Measurements from ENCODE around the gene MICAL2.

The MICAL2 gene

GRCh38 chr11:12066799-12067508 lies 43.4 kb upstream of the MICAL2 start (continued):
- TF ChIP-seq ZNF266 (tag by site-specific recombination; IDR thresholded peaks at IDR 0.05; ENCODE audit: low read depth) = no peak
- TF ChIP-seq ZNF658 (tag by site-specific recombination; IDR thresholded peaks at IDR 0.05) = no peak
- no peak for TF ChIP-seq ZNF2 (tag by site-specific recombination; IDR thresholded peaks at IDR 0.05)
- TF ChIP-seq ZNF311 (tag by site-specific recombination; IDR thresholded peaks at IDR 0.05; ENCODE audit: borderline replicate concordance) = no peak
- TF ChIP-seq, protein P1, sequence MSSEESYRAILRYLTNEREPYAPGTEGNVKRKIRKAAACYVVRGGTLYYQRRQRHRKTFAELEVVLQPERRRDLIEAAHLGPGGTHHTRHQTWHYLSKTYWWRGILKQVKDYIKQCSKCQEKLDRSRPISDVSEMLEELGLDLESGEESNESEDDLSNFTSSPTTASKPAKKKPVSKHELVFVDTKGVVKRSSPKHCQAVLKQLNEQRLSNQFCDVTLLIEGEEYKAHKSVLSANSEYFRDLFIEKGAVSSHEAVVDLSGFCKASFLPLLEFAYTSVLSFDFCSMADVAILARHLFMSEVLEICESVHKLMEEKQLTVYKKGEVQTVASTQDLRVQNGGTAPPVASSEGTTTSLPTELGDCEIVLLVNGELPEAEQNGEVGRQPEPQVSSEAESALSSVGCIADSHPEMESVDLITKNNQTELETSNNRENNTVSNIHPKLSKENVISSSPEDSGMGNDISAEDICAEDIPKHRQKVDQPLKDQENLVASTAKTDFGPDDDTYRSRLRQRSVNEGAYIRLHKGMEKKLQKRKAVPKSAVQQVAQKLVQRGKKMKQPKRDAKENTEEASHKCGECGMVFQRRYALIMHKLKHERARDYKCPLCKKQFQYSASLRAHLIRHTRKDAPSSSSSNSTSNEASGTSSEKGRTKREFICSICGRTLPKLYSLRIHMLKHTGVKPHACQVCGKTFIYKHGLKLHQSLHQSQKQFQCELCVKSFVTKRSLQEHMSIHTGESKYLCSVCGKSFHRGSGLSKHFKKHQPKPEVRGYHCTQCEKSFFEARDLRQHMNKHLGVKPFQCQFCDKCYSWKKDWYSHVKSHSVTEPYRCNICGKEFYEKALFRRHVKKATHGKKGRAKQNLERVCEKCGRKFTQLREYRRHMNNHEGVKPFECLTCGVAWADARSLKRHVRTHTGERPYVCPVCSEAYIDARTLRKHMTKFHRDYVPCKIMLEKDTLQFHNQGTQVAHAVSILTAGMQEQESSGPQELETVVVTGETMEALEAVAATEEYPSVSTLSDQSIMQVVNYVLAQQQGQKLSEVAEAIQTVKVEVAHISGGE (tag by site-specific recombination; conservative IDR thresholded peaks at IDR 0.05; ENCODE audit: low read depth) = no peak
- TF ChIP-seq ZNF768 (tag by site-specific recombination; IDR thresholded peaks at IDR 0.05) = no peak
- TF ChIP-seq BCL11A (tag by site-specific recombination; IDR thresholded peaks at IDR 0.05; ENCODE audit: low read depth) = no peak
- no peak for TF ChIP-seq ZBTB7A (tag by site-specific recombination; IDR thresholded peaks at IDR 0.05; ENCODE audit: low read depth)
- TF ChIP-seq SALL2 (tag by site-specific recombination; IDR thresholded peaks at IDR 0.05; ENCODE audit: borderline replicate concordance) = no peak
- no peak for TF ChIP-seq ZNF621 (tag by site-specific recombination; IDR thresholded peaks at IDR 0.05)
- TF ChIP-seq PRDM4 (tag by site-specific recombination; IDR thresholded peaks at IDR 0.05) = peak; percentile 84
- no peak for TF ChIP-seq KLF10 (tag by site-specific recombination; IDR thresholded peaks at IDR 0.05)
- no peak for TF ChIP-seq ZNF175 (tag by site-specific recombination; IDR thresholded peaks at IDR 0.05)
- no peak for TF ChIP-seq ZNF394 (tag by site-specific recombination; IDR thresholded peaks at IDR 0.05; ENCODE audit: borderline replicate concordance)
- TF ChIP-seq, protein P2, sequence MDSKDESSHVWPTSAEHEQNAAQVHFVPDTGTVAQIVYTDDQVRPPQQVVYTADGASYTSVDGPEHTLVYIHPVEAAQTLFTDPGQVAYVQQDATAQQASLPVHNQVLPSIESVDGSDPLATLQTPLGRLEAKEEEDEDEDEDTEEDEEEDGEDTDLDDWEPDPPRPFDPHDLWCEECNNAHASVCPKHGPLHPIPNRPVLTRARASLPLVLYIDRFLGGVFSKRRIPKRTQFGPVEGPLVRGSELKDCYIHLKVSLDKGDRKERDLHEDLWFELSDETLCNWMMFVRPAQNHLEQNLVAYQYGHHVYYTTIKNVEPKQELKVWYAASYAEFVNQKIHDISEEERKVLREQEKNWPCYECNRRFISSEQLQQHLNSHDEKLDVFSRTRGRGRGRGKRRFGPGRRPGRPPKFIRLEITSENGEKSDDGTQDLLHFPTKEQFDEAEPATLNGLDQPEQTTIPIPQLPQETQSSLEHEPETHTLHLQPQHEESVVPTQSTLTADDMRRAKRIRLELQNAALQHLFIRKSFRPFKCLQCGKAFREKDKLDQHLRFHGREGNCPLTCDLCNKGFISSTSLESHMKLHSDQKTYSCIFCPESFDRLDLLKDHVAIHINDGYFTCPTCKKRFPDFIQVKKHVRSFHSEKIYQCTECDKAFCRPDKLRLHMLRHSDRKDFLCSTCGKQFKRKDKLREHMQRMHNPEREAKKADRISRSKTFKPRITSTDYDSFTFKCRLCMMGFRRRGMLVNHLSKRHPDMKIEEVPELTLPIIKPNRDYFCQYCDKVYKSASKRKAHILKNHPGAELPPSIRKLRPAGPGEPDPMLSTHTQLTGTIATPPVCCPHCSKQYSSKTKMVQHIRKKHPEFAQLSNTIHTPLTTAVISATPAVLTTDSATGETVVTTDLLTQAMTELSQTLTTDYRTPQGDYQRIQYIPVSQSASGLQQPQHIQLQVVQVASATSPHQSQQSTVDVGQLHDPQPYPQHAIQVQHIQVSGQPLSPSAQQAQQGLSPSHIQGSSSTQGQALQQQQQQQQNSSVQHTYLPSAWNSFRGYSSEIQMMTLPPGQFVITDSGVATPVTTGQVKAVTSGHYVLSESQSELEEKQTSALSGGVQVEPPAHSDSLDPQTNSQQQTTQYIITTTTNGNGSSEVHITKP (tag by site-specific recombination; IDR thresholded peaks at IDR 0.05) = peak; percentile 78
- peak; percentile 54 for TF ChIP-seq ZNF423 (tag by site-specific recombination; IDR thresholded peaks at IDR 0.05)
- TF ChIP-seq ZNF549 (tag by site-specific recombination; IDR thresholded peaks at IDR 0.05) = no peak
- no peak for TF ChIP-seq AEBP2 (tag by site-specific recombination; IDR thresholded peaks at IDR 0.05; ENCODE audit: borderline replicate concordance)
- TF ChIP-seq RBAK (tag by site-specific recombination; IDR thresholded peaks at IDR 0.05) = no peak
- TF ChIP-seq ZNF391 (tag by site-specific recombination; IDR thresholded peaks at IDR 0.05; ENCODE audit: borderline replicate concordance, low read depth) = no peak
- TF ChIP-seq ZNF843 (tag by site-specific recombination; IDR thresholded peaks at IDR 0.05) = peak; percentile 90
- TF ChIP-seq REPIN1 (tag by site-specific recombination; IDR thresholded peaks at IDR 0.05; ENCODE audit: low read depth) = no peak
- TF ChIP-seq MEIS1 (CRISPR knock-in tag; IDR thresholded peaks at IDR 0.05; ENCODE audit: borderline replicate concordance) = no peak
- TF ChIP-seq KLF9 (tag by site-specific recombination; IDR thresholded peaks at IDR 0.05; ENCODE audit: low read depth) = no peak
- no peak for TF ChIP-seq GLIS2 (tag by site-specific recombination; IDR thresholded peaks at IDR 0.05)
- peak; percentile 69 for TF ChIP-seq ZNF341 (tag by site-specific recombination; IDR thresholded peaks at IDR 0.05; ENCODE audit: low read depth)
- no peak for TF ChIP-seq ZBTB1 (tag by site-specific recombination; IDR thresholded peaks at IDR 0.05)
- 0 out of 2 replicates have a peak, but pooled peaks have one; percentile 31 for TF ChIP-seq SCRT1 (tag by site-specific recombination; IDR thresholded peaks at IDR 0.05; ENCODE audit: borderline replicate concordance)
- no peak for TF ChIP-seq ZNF274 (IDR thresholded peaks at IDR 0.05; ENCODE audit: low read length)
- no peak for TF ChIP-seq ZNF274 (tag by site-specific recombination; IDR thresholded peaks at IDR 0.05; ENCODE audit: borderline replicate concordance)

Data from HEK293 (cell line).